NCI-H187 treated with DMSO at 0.1 percent for 48 hours (cell line): ENCODE data around the gene ARID3A.
"Not testable (repeated sequence)": the region's sequence is repeated elsewhere in the genome, so short reads cannot be mapped to it uniquely, and the experiment has no call there.

Source experiments
- DNase-seq: peaks from one replicate; lab custom pipeline; 2025; lab: John Stamatoyannopoulos, UW

ARID3A gene

GRCh38 chr19:947707-948539 is 22.1 kb downstream of the ARID3A start:
- no peak for DNase-seq

GRCh38 chr19:948842-949496 is 23.1 kb downstream of the ARID3A start:
- DNase-seq: no peak

DNA sequence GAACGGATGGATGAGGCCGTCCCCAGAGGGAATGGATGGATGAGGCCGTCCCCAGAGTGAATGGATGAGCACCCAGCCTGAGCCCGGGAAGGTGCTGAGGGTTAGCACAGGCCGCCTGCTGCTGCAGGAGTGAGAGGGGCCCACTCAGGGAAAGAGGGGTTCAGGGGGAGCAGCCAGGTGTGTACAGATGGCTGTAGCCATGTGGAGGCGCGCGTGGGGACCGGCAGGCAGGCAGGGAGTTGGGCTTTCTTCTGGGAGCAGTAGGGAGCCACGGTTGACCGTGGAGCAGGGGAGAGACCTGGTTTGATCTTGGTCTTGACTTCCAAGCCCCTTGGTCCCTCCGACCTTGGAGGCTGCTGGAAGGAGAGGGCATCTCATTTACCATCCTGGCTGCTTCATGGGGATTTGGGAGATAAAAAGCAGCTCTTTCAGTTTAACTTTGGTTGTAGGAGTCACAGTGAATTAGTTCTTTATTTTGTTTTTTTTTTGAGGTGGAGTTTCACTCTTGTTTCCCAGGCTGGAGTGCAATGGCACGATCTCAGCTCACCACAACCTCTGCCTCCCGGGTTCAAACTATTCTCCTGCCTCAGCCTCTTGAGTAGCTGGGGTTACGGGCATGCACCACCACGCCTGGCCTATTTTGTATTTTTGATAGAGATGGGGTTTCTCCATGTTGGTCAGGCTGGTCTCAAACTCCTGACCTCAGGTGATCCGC is 24.7 kb downstream of the ARID3A start:
- DNase-seq: no peak

GRCh38 chr19:952049-952679 is 26.3 kb downstream of the ARID3A start:
- DNase-seq: no peak

GRCh38 chr19:952680-953444 is 27.0 kb downstream of the ARID3A start:
- DNase-seq: no peak

DNA sequence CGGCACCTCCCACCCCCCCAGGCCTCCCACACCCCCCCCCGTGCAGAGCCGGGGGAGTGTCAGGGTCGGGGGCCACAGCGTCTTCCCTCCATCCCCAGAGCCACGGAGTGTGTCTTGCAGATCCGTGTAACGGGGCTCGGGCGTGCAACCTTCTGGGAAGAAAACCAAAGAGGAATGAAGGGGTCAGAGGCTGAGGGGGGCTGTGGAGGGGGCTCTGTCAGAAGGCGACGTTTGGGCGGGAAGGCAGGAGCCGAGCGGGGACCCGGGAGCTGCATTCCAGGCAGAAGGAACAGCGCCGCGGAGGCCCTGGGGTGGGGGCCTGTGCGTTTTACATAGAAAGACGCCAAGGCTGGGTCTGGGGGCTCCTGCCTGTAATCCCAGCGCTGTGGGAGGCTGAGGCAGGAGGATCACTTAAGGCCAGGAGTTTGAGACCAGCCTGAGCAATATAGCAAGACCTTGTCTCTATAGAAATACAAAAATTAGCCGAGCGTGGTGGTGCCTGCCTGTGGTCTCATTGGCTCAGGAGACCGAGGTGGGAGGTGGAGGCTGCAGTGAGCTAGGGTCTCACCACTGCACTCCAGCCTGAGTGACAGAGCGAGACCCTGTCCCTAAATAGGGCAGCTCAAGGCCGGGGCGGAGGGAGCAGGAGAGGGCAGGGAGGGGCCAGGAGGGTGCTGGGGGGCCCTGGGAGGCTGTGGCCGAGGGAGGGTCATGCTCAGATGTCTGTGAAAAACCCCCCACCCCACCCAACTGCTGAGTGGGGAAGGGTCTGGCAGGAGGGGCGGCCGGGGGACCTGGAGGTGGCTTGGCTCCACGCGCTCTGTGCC is 27.8 kb downstream of the ARID3A start:
- no peak for DNase-seq

DNA sequence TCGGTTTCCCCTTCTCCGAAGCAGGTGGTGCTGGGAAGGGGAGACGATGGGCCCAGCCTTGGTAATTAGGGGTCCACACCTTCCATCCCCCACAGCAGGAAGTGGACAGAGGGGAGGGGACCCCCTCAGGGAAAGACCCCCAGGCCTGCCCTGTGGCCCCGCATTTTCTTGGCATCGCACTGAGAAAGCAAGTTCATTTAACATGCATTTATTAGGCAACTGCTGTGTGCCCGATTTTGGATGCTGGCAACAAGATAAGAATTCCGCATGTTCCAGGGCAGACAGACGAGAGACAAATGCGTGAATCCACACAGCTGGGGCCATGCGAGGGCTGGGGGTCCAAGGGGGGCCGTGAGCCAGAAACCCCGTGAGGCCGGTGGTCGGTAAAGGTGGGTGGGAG is 28.4 kb downstream of the ARID3A start:
- DNase-seq: no peak

GRCh38 chr19:954672-955494 is 29.0 kb downstream of the ARID3A start:
- no peak for DNase-seq

GRCh38 chr19:955803-956765 is 30.2 kb downstream of the ARID3A start:
- no peak for DNase-seq

DNA sequence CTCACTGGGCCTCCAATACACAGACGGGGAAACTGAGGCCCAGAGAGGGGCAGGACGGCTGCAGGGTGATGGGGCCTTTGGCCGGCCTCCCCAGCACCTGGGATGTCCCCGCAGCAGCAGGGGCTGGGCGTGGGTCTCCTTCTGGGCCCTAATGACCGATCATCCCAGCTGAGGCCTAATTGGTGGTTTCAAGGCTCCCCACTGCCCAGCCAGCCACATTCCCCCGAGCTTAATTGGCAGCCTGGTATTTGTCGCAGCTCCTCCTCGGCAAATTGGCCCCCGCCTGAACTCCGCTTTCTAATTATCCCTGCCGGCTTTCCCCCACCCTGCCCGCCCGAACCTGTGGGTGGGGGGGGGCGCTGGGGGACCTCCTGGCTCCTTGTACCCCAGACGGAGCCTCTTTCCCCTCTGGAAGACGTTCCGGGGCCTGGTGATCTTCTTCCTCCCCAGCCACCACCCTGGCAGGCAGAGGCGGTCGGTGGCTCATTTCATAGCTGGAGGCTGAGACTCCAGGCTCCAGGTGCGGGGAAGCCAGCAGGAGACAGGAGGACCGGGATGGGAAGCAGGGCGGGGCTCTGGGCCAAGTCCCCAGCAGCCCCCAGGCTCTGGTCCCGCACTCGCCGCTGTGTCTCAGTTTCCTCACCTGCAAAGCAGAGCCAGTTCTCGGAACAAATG is 31.1 kb downstream of the ARID3A start:
- DNase-seq: no peak

DNA sequence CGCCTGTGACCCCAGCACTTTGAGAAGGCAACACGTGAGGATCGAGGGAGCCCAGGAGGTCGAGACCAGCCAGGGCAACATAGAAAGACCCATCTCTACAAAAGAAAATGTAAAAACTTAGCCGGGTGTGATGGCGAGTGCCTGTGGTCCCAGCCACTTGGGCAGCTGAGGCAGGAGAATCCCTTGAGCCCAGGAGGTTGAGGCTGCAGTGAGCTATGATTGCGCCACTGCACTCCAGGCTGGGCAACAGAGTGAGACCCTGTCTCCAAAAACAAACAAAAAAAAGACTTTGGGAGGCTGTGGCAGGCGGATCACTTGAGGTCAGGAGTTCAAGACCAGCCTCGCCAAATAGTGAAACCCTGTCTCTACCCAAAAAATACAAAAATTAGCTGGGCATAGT is 31.7 kb downstream of the ARID3A start:
- DNase-seq: not testable (repeated sequence)

DNA sequence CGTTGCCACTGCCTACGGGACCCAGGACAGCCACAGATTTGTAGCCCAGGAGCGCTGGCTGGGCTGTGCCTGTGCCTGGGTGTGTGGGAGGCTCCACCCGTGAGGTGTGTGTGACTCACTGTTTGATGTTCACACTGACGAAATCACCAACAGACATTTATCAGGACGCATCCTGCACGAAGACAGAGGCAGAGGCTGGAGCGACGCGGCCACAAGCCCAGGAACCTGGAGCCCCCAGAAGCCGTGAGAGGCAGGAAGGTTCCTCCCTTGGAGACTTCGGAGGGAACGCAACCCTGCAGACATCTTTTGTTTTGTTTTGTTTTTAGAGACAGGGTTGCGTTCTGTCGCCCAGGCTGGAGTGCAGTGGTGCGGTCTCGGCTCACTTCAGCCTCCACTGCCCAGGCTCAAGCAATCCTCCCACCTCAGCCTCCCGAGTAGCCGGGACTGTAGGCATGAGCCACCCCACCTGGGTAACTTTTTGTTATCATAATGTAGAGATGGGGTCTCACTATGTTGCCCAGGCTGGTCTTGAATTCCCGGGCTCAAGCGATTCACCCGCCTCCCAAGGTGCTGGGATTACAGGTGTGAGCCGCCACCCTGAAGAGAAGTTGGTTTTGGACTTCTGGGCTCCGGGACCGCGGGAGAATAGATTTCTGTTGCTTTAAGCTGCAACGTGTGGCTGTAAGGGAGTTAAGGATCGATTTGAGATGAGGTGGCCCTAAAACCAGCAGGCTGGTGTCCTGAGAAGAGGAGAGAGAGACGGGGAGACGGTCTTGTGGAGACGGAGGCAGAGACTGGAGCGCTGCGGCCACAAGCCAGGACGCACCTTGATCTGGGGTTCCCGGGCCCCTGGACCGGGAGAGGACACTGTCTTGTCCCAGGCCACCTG is 33.4 kb downstream of the ARID3A start:
- no peak for DNase-seq

- no peak for DNase-seq
These were observed 34.2 kb downstream of the ARID3A start for GRCh38 chr19:960020-960419.

GRCh38 chr19:960601-960938 is 34.7 kb downstream of the ARID3A start:
- DNase-seq: no peak

GRCh38 chr19:961866-962620 is 36.2 kb downstream of the ARID3A start:
- DNase-seq: no peak

- no peak for DNase-seq
These were observed 37.0 kb downstream of the ARID3A start for GRCh38 chr19:962683-963400.
